ENCODE measurements around the gene LINGO4. TPM values are rescaled to one million over a fixed set of nuclear protein-coding genes. Genes with fewer than 3 reads are reported as not detected.

The LINGO4 gene
- total and polyA plus RNA-seq, 2 of the 13 experiments (the other 11 are each of a cell fraction or from before 2014, with no cell fraction given) = 0.02 to 0.05 TPM

DNA sequence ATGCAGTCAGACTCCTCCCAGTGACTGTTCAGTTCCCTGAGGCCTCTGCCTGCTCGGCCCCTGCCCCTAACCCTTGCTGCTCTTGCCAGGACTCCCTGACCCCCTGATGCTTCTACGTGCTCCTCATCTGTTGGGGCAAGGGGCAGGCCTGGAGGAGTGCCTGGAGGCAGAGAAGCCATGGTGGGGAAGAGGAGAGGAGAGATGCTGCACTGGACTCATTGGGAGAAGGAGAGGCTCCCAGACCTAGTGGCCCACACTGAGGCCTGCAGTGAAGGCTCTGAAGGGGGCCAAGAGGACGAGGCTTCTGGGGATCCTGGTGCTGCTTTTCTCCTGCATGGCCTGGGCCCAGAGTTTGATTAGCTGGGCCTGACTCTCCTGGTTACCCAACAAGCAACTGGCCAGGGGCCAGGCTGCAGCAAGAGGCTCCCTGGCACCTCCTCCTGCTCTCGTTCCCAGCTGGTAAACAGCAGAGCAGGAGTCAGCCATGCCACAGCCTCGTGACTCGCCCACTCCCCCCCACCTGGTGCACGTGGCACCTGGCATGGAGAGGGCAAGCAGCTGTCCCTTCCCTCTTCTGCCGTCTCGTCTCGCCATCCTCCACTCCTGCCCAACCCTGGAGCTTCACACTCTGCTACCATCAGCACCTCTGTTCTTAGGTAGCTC, 27.2 kb upstream of the LINGO4 start (continued):
- TF ChIP-seq, protein P1, sequence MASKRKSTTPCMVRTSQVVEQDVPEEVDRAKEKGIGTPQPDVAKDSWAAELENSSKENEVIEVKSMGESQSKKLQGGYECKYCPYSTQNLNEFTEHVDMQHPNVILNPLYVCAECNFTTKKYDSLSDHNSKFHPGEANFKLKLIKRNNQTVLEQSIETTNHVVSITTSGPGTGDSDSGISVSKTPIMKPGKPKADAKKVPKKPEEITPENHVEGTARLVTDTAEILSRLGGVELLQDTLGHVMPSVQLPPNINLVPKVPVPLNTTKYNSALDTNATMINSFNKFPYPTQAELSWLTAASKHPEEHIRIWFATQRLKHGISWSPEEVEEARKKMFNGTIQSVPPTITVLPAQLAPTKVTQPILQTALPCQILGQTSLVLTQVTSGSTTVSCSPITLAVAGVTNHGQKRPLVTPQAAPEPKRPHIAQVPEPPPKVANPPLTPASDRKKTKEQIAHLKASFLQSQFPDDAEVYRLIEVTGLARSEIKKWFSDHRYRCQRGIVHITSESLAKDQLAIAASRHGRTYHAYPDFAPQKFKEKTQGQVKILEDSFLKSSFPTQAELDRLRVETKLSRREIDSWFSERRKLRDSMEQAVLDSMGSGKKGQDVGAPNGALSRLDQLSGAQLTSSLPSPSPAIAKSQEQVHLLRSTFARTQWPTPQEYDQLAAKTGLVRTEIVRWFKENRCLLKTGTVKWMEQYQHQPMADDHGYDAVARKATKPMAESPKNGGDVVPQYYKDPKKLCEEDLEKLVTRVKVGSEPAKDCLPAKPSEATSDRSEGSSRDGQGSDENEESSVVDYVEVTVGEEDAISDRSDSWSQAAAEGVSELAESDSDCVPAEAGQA (IDR thresholded peaks at IDR 0.05; ENCODE audit: low read depth) = 0 out of 2 replicates have a peak, but pooled peaks have one; percentile 18
- TF ChIP-seq, protein P1 (CRISPR knock-in tag; IDR thresholded peaks at IDR 0.05; ENCODE audit: borderline replicate concordance) = no peak
- no peak for TF ChIP-seq EEA1 (CRISPR knock-in tag; IDR thresholded peaks at IDR 0.05; ENCODE audit: borderline replicate concordance)

DNA sequence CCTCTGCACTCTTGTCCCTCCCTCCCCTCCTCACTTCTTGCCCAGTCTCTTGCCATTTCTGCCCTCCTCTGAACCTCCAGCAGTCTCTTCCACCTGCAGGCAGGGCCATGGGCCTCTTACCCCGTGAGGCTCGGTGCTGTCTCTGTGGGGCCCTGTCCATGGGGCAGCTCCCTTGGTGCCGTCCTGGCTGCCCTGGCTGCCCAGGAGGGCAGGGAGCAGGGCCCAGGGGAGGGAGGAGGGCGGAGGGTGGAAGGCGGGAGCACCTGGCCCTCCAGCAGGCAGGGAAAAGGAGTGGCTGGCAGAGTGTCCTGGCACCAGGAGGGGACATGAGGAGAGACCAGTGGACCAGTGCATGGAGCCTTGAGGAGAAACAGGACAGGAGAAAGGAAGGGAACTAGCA, 26.4 kb upstream of the LINGO4 start, which contains the start of gene RORC:
Gene RORC (minus strand): TSS at position 198 of the 400 bp plus-strand sequence. CDS start 38 bp downstream, at position 160.
- Histone ChIP-seq H3K9me3 (ENCODE audit: low read length) (no peaks in the 10 kb centered on the region), H3K4me2 (ENCODE audit: low read depth, low read length) (peak within 1 kb of the TSS; percentile 100), H4K20me1 (ENCODE audit: insufficient read depth, low read length) (no peaks in the 10 kb centered on the region), H3K4me3 (replicated peaks in 1 of 3; ENCODE audit: insufficient read depth in 1 of 3, low read depth in 2 of 3, low read length in 3 of 3) (peak within 1 kb of the TSS; percentile 60 to 83 (median 65)), H3K79me2 (ENCODE audit: insufficient read depth, low read length) (no peaks in the 10 kb centered on the region), H3K27me3 (ENCODE audit: control insufficient read depth in 1 of 2, insufficient read depth in 2 of 2, low read length in 2 of 2) (no peaks in the 10 kb centered on the region; a peak in 2 of 5 replicates), H3K36me3 (replicated peaks in 1 of 2; ENCODE audit: control insufficient read depth in 1 of 2, insufficient read depth in 2 of 2, low read length in 2 of 2) (no peaks in the 10 kb centered on the region), H3K27ac (ENCODE audit: extremely low read length, insufficient read depth, low read length) (peak within 1 kb of the TSS; percentile 57), H2AFZ (ENCODE audit: low read length) (peak within 1 kb of the TSS; percentile 47), H3K9ac (ENCODE audit: insufficient read depth, low read depth, low read length) (peak within 1 kb of the TSS; percentile 74), H3K4me1 (ENCODE audit: insufficient read depth, low read length) (peaks cover 67% of the 10 kb centered on the region)
- 0% methylated on average over 5 of the region's 5 CpGs for WGBS (ENCODE audit: low lambda C conversion rate)
- in situ Hi-C loops (cut with HindIII; ENCODE audit: extremely low pct_ligation_motif_present, low pct_unique_long_range_greater_than_20kb) (loop anchor here (10.0 kb wide), 2 partner anchors 117 to 237 kb away; partner anchors contain the start of gene CELF3), intact Hi-C loops (cut with micrococcal nuclease; ENCODE audit: unreplicated experiment) (loop anchor here (5.0 to 10.0 kb wide), 4 partner anchors 39 to 387 kb away; partner anchors contain the start of genes MRPL9, TDRKH and TUFT1)
- DNase-seq (ENCODE audit: low spot score) (peak; percentile 16), ATAC-seq (peak; percentile 52), FAIRE-seq (no peak)
- ChIA-PET CTCF (ENCODE audit: low intra/inter-chr PET ratio, low total read pairs) (no interaction called here), POLR2A (interaction anchor here (1.1 to 1.3 kb wide), 3 partner anchors 69 to 459 kb away, joined by 4 to 6 read pairs (median 4); partner anchors contain the start of genes MRPL9, SELENBP1 and SNX27)
- no TSS peak for BruUV-seq (replicated peaks)
- peak; percentile 36 for TF ChIP-seq HNF4A (CRISPR knock-in tag; IDR thresholded peaks at IDR 0.05)
- TF ChIP-seq, protein P2, sequence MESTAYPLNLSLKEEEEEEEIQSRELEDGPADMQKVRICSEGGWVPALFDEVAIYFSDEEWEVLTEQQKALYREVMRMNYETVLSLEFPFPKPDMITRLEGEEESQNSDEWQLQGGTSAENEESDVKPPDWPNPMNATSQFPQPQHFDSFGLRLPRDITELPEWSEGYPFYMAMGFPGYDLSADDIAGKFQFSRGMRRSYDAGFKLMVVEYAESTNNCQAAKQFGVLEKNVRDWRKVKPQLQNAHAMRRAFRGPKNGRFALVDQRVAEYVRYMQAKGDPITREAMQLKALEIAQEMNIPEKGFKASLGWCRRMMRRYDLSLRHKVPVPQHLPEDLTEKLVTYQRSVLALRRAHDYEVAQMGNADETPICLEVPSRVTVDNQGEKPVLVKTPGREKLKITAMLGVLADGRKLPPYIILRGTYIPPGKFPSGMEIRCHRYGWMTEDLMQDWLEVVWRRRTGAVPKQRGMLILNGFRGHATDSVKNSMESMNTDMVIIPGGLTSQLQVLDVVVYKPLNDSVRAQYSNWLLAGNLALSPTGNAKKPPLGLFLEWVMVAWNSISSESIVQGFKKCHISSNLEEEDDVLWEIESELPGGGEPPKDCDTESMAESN (CRISPR knock-in tag; conservative IDR thresholded peaks at IDR 0.05) = 0 out of 2 replicates have a peak, but pooled peaks have one; percentile 58
- 0 out of 2 replicates have a peak, but pooled peaks have one; percentile 22 for TF ChIP-seq MAZ (IDR thresholded peaks at IDR 0.05; ENCODE audit: borderline replicate concordance, low read depth, low read length)
- no peak for TF ChIP-seq MAZ (CRISPR knock-in tag; IDR thresholded peaks at IDR 0.05; ENCODE audit: low read depth)
- TF ChIP-seq PHF5A (CRISPR knock-in tag; IDR thresholded peaks at IDR 0.05; ENCODE audit: low read depth, unreplicated experiment) = peak; percentile 25
- no peak for TF ChIP-seq SP1 (IDR thresholded peaks at IDR 0.05)
- 0 out of 2 replicates have a peak, but pooled peaks have one; percentile 28 for TF ChIP-seq SP1 (CRISPR knock-in tag; IDR thresholded peaks at IDR 0.05)
- no peak for TF ChIP-seq CBFB (CRISPR knock-in tag; IDR thresholded peaks at IDR 0.05)
- no peak; the same call in 1 of the 2 replicates for TF ChIP-seq YEATS4 (CRISPR knock-in tag; IDR thresholded peaks at IDR 0.05; ENCODE audit: borderline replicate concordance)
- TF ChIP-seq ZIK1 (CRISPR knock-in tag; IDR thresholded peaks at IDR 0.05; ENCODE audit: borderline replicate concordance, low read depth) = no peak
- 0 out of 2 replicates have a peak, but pooled peaks have one; percentile 30 for TF ChIP-seq ZKSCAN8 (CRISPR knock-in tag; IDR thresholded peaks at IDR 0.05; ENCODE audit: borderline replicate concordance)
- TF ChIP-seq FOSL2 (CRISPR knock-in tag; IDR thresholded peaks at IDR 0.05) = 0 out of 2 replicates have a peak, but pooled peaks have one; percentile 5

All from HepG2 (cell line).